Thyroid gland (tissue), 4 donors: Measurements from ENCODE around the gene CDH4. TPM values are rescaled to one million over a fixed set of nuclear protein-coding genes. Genes with fewer than 3 reads are reported as not detected.
A peak's percentile ranks its signal among the peaks of the same experiment; 100 is the strongest.

Experiments used
- DNase-seq, 2 donors: peaks; one replicate each; pipeline ENCODE4 v3.0.0-alpha.2; 2019
- H3K27ac ChIP-seq, 3 donors: fragments of 200-600 bp; sonication (generic); 1 replicate in 2 of 3; 2 replicates in 1 of 3; pipeline ENCODE4 v1.5.1; 2016 to 2019; ENCODE audit warnings: mild to moderate bottlenecking in 1 of 3, moderate library complexity in 1 of 3
- H3K27me3 ChIP-seq: fragments of 200-600 bp; sonication (generic); one replicate; pipeline ENCODE4 v1.5.1; 2019
- H3K36me3 ChIP-seq, 2 donors: fragments of 200-600 bp; sonication (generic); one replicate each; pipeline ENCODE4 v1.5.1; 2016 to 2019
- H3K4me1 ChIP-seq, 2 donors: fragments of 200-600 bp; sonication (generic); one replicate each; pipeline ENCODE4 v1.5.1; 2017 to 2019
- H3K4me3 ChIP-seq, 3 donors: fragments of 200-600 bp; sonication (generic); replicated peaks in 1 of 3; 1 replicate in 2 of 3; 2 replicates in 1 of 3; pipeline ENCODE4 v1.5.1; 2016; ENCODE audit warnings: mild to moderate bottlenecking in 1 of 3
- H3K9me3 ChIP-seq: fragments of 200-600 bp; sonication (generic); one replicate; pipeline ENCODE4 v1.5.1; 2017
- CTCF ChIP-seq, 6 experiments: fragments of 200-600 bp in 3 of 6; fragments of 450-650 bp in 3 of 6; sonication (generic) in 3 of 6; IDR thresholded peaks; one replicate each; pipeline ENCODE4 v1.5.1; 2016 to 2019; ENCODE audit warnings: antibody characterized with exemption in 6 of 6, mild to moderate bottlenecking in 2 of 6, inconsistent platforms in 1 of 6, moderate library complexity in 1 of 6
- POLR2A ChIP-seq, 2 donors: fragments of 450-650 bp; IDR thresholded peaks; one replicate each; pipeline ENCODE4 v1.6.1; 2017; ENCODE audit warnings: antibody characterized with exemption in 2 of 2, mild to moderate bottlenecking in 2 of 2, moderate library complexity in 1 of 2
- WGBS, 2 donors: methylation state at CpG; one replicate each; pipeline ENCODE4 v1.1.5; 2017; 5-methylcytosine and 5-hydroxymethylcytosine counted together
- intact Hi-C: fragments of 100-400 bp; cut with DNase I; formaldehyde crosslinking; loops from one replicate; pipeline ENCODE4 v1.15.1; 2023
- total RNA-seq, 4 donors: library from RNA; depleted of rRNA; stranded (reverse); fragments of >200 nt; gene quantifications; one replicate each; pipeline ENCODE4 v1.2.3, GENCODE V29; 2016

CDH4 gene
- under 1 TPM in 3 of 4 donors, not detected in 1; 0.22 to 0.29 (median 0.29) TPM for total RNA-seq

- no peak within 1 kb of the TSS for H3K27ac ChIP-seq
- TF ChIP-seq CTCF (IDR thresholded peaks at IDR 0.05) (no peak), POLR2A (IDR thresholded peaks at IDR 0.05) (no peak)
- H3K9me3 ChIP-seq: no peaks in the 10 kb centered on the region
- peaks cover 9% of the 10 kb centered on the region for H3K27me3 ChIP-seq
- H3K4me1 ChIP-seq: peaks cover 0 to 13% of the 10 kb centered on the region in 2 donors
- intact Hi-C loops: no loop called here
- H3K36me3 ChIP-seq: no peaks in the 10 kb centered on the region
- H3K4me3 ChIP-seq: no peak within 1 kb of the TSS
- 10 to 15% methylated on average over 15 to 20 of the region's 78 CpGs for WGBS, 2 donors
- peak in 1 of 2 donors; percentile 5 for DNase-seq
Observed at GRCh38 chr20:61251529-61252393, at the start of gene CDH4. Gene CDH4 (plus strand): TSS chr20:61252261.

GRCh38 chr20:61203320-61203719, 48.7 kb upstream of the CDH4 start:
- TF ChIP-seq CTCF (IDR thresholded peaks at IDR 0.05) (no peak), POLR2A (IDR thresholded peaks at IDR 0.05) (no peak)
- Histone ChIP-seq H3K27ac (no peak overlapping the region), H3K9me3 (no peaks in the 10 kb centered on the region), H3K4me1 (no peaks in the 10 kb centered on the region), H3K27me3 (no peaks in the 10 kb centered on the region), H3K36me3 (no peaks in the 10 kb centered on the region), H3K4me3 (no peak overlapping the region)
- WGBS, 2 donors: 29 to 41% methylated on average over 5 of the region's 5 CpGs
- no peak for DNase-seq
- intact Hi-C loops: no loop called here

GRCh38 chr20:61204206-61204605, 47.9 kb upstream of the CDH4 start:
- H3K27ac ChIP-seq: no peak overlapping the region
- intact Hi-C loops: no loop called here
- 79% methylated on average over 8 of the region's 8 CpGs for WGBS, 2 donors

GRCh38 chr20:61205769-61206168, 46.3 kb upstream of the CDH4 start:
- Histone ChIP-seq H3K9me3 (no peaks in the 10 kb centered on the region), H3K4me1 (no peaks in the 10 kb centered on the region), H3K36me3 (no peaks in the 10 kb centered on the region), H3K27ac (no peak overlapping the region), H3K27me3 (no peaks in the 10 kb centered on the region), H3K4me3 (no peak overlapping the region)
- no peak for DNase-seq
- TF ChIP-seq CTCF (IDR thresholded peaks at IDR 0.05) (no peak), POLR2A (IDR thresholded peaks at IDR 0.05) (no peak)
- intact Hi-C loops: no loop called here
- 58 to 72% methylated on average over 6 of the region's 6 CpGs for WGBS, 2 donors

More at GRCh38 chr20:61204206-61204605, 47.9 kb upstream of the CDH4 start:
- Histone ChIP-seq H3K36me3 (no peaks in the 10 kb centered on the region), H3K4me1 (no peaks in the 10 kb centered on the region), H3K4me3 (no peak overlapping the region), H3K27me3 (no peaks in the 10 kb centered on the region), H3K9me3 (no peaks in the 10 kb centered on the region)
- DNase-seq: no peak
- TF ChIP-seq POLR2A (IDR thresholded peaks at IDR 0.05) (no peak), CTCF (IDR thresholded peaks at IDR 0.05) (no peak)

- H3K36me3 ChIP-seq: no peaks in the 10 kb centered on the region
- 74 to 86% methylated on average over 6 of the region's 6 CpGs for WGBS, 2 donors
- no peak for DNase-seq
- intact Hi-C loops: no loop called here
- H3K9me3 ChIP-seq: no peaks in the 10 kb centered on the region
- H3K27ac ChIP-seq: no peak overlapping the region
- H3K27me3 ChIP-seq: no peaks in the 10 kb centered on the region
- H3K4me3 ChIP-seq: no peak overlapping the region
- TF ChIP-seq CTCF (IDR thresholded peaks at IDR 0.05) (no peak), POLR2A (IDR thresholded peaks at IDR 0.05) (no peak)
- H3K4me1 ChIP-seq: no peaks in the 10 kb centered on the region
Observed at GRCh38 chr20:61210862-61211261, 41.2 kb upstream of the CDH4 start.
